Measurements from ENCODE around the gene LETMD1.
"Not testable (repeated sequence)": the region's sequence is repeated elsewhere in the genome, so short reads cannot be mapped to it uniquely, and the experiment has no call there.

The LETMD1 gene

DNA sequence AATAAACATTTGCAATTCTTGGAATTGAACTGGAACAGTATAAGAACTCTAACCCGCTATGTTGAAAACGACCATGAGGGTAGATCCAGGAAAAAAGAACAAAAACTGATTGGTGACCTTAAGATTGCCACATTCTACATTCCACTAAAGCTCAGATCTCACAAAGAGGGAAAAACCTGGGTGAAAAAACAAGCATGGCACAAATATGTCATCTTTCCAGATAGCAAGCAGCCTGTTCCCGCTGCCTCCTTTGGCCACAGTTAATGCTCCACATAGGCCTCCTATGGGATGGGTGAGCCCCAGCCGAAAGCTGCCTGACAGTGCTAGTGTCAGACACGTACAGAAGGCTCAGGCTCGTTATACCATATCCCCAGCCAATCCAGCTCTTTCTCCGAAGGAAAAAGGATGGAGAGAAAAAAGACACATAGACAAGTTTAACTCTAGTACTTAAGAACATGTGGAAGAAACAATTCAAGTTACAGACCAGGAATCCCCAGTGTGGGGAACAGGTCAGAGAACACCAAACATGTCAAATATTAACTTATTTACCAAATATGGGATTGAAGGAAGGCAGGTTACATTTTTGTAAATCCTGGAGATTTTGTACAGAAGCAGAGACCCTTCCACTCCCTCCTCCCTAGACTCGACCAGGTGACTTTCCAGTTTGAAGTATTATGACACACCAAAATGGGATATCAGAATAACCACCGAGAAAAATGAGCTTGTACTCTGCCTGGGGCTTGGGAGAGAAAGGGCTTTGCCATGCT lies 14.7 kb downstream of the LETMD1 start:
- H3K9me3 ChIP-seq (ENCODE audit: low read length), result no peaks in the 10 kb centered on the region
- H3K36me3 ChIP-seq (ENCODE audit: insufficient read depth, low read length), result peaks cover 86% of the 10 kb centered on the region
- H3K9ac ChIP-seq (ENCODE audit: low read length), result no peak overlapping the region
- H3K4me3 ChIP-seq (ENCODE audit: low read depth in 1 of 2, low read length in 2 of 2), result no peak overlapping the region
- H3K27ac ChIP-seq (ENCODE audit: low read depth, low read length), result no peak overlapping the region
- H3K27me3 ChIP-seq (ENCODE audit: control insufficient read depth in 1 of 2, insufficient read depth in 2 of 2, low read length in 2 of 2), result no peaks in the 10 kb centered on the region
- no peaks in the 10 kb centered on the region for H3K4me1 ChIP-seq (ENCODE audit: insufficient read depth, low read length)

GRCh38 chr12:51065530-51065929 lies 17.4 kb downstream of the LETMD1 start:
- Histone ChIP-seq H3K4me3 (ENCODE audit: low read depth in 1 of 2, low read length in 2 of 2) (no peak overlapping the region), H3K9ac (ENCODE audit: low read length) (no peak overlapping the region), H3K36me3 (ENCODE audit: insufficient read depth, low read length) (peaks cover 70% of the 10 kb centered on the region), H3K27ac (ENCODE audit: low read depth, low read length) (no peak overlapping the region), H3K4me1 (ENCODE audit: insufficient read depth, low read length) (no peaks in the 10 kb centered on the region), H3K27me3 (ENCODE audit: control insufficient read depth in 1 of 2, insufficient read depth in 2 of 2, low read length in 2 of 2) (no peaks in the 10 kb centered on the region), H3K9me3 (ENCODE audit: low read length) (no peaks in the 10 kb centered on the region)

DNA sequence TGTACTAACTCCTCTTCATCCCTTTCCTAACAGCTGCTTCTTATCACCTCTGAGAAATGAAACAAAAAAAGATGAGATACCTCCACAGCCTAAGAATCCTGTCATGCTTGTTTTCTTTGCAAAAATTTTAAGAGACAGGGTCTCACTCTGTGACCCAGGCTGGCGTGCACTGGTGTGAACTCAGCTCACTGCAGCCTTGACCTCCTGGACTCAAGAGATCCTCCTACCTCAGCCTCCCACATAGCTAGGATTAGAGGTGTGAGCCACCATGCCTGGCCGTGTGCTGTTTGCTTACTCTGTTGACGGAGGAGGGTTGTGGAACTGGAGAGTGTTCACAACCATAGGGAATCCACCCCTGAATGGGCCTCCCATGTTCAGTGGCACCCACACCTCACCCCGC lies 19.1 kb downstream of the LETMD1 start:
- Histone ChIP-seq H3K9ac (ENCODE audit: low read length) (no peak overlapping the region), H3K27me3 (ENCODE audit: control insufficient read depth in 1 of 2, insufficient read depth in 2 of 2, low read length in 2 of 2) (no peaks in the 10 kb centered on the region)

DNA sequence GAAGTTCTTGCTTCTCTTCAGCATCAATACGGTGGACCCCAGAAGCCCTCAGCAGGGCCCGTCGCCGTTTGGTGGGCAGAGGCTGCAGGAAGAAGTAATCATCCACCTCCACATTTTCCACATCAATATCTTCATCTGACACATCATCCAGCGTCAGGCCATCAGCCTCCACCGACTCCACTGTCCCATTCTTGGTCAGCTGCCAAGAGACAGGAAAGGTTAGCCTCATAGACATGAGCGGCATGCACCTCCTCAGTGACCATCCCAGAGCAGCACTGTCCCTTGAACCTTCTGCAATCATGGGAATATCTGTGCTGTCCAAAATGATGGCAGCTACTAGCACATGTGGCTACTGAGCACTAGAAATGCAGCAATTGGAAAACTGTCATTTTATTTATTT lies 19.6 kb downstream of the LETMD1 start:
- Histone ChIP-seq H3K27me3 (ENCODE audit: control insufficient read depth in 1 of 2, insufficient read depth in 2 of 2, low read length in 2 of 2) (no peaks in the 10 kb centered on the region), H3K4me3 (ENCODE audit: low read depth in 1 of 2, low read length in 2 of 2) (no peak overlapping the region), H3K9me3 (ENCODE audit: low read length) (no peaks in the 10 kb centered on the region), H3K9ac (ENCODE audit: low read length) (no peak overlapping the region), H3K36me3 (ENCODE audit: insufficient read depth, low read length) (peaks cover 70% of the 10 kb centered on the region), H3K4me1 (ENCODE audit: insufficient read depth, low read length) (no peaks in the 10 kb centered on the region), H3K27ac (ENCODE audit: low read depth, low read length) (no peak overlapping the region)

More for the DNA sequence above, 19.1 kb downstream of the LETMD1 start:
- Histone ChIP-seq H3K4me1 (ENCODE audit: insufficient read depth, low read length) (no peaks in the 10 kb centered on the region), H3K36me3 (ENCODE audit: insufficient read depth, low read length) (peaks cover 71% of the 10 kb centered on the region), H3K4me3 (ENCODE audit: low read depth in 1 of 2, low read length in 2 of 2) (no peak overlapping the region), H3K27ac (ENCODE audit: low read depth, low read length) (no peak overlapping the region), H3K9me3 (ENCODE audit: low read length) (no peaks in the 10 kb centered on the region)

- no peaks in the 10 kb centered on the region for H3K4me1 ChIP-seq (ENCODE audit: insufficient read depth, low read length)
- no peak overlapping the region for H3K27ac ChIP-seq (ENCODE audit: low read depth, low read length)
- H3K36me3 ChIP-seq (ENCODE audit: insufficient read depth, low read length), result peaks cover 58% of the 10 kb centered on the region
- H3K4me3 ChIP-seq (ENCODE audit: low read depth in 1 of 2, low read length in 2 of 2), result no peak overlapping the region
- H3K27me3 ChIP-seq (ENCODE audit: control insufficient read depth in 1 of 2, insufficient read depth in 2 of 2, low read length in 2 of 2), result no peaks in the 10 kb centered on the region
- H3K9me3 ChIP-seq (ENCODE audit: low read length), result no peaks in the 10 kb centered on the region
- H3K9ac ChIP-seq (ENCODE audit: low read length), result no peak overlapping the region
Measured at GRCh38 chr12:51070004-51070403, 21.9 kb downstream of the LETMD1 start.

- peaks cover 47% of the 10 kb centered on the region for H3K36me3 ChIP-seq (ENCODE audit: insufficient read depth, low read length)
- H3K27me3 ChIP-seq (ENCODE audit: control insufficient read depth in 1 of 2, insufficient read depth in 2 of 2, low read length in 2 of 2), result no peaks in the 10 kb centered on the region
Measured at GRCh38 chr12:51071663-51072062, 23.5 kb downstream of the LETMD1 start.

DNA sequence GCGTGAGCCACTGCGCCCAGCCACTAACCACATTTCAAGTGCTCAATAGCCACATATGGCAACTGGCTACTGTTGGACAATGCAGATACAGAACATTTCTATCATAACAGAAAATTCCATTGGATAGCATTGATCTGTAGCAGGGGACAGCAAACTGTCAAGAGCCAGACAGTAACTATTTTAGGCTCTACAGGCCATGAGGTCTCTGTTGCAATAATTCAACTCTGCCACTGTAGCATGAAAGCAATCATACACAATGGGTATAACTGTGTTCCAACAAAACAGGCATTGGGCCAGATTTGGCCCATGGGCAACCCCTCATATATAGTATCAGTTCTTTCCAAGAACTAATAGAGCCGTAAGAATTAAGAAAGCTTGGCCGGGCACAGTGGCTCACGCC lies 27.3 kb downstream of the LETMD1 start:
- no peak overlapping the region for H3K4me3 ChIP-seq (ENCODE audit: low read depth in 1 of 2, low read length in 2 of 2)
- no peak overlapping the region for H3K27ac ChIP-seq (ENCODE audit: low read depth, low read length)
- peaks cover 28% of the 10 kb centered on the region for H3K36me3 ChIP-seq (ENCODE audit: insufficient read depth, low read length)
- no peaks in the 10 kb centered on the region for H3K9me3 ChIP-seq (ENCODE audit: low read length)
- no peaks in the 10 kb centered on the region for H3K27me3 ChIP-seq (ENCODE audit: control insufficient read depth in 1 of 2, insufficient read depth in 2 of 2, low read length in 2 of 2)
- no peak overlapping the region for H3K9ac ChIP-seq (ENCODE audit: low read length)
- peaks cover 7% of the 10 kb centered on the region for H3K4me1 ChIP-seq (ENCODE audit: insufficient read depth, low read length)

More at GRCh38 chr12:51071663-51072062, 23.5 kb downstream of the LETMD1 start:
- H3K4me1 ChIP-seq (ENCODE audit: insufficient read depth, low read length), result no peaks in the 10 kb centered on the region
- no peaks in the 10 kb centered on the region for H3K9me3 ChIP-seq (ENCODE audit: low read length)
- no peak overlapping the region for H3K9ac ChIP-seq (ENCODE audit: low read length)
- H3K27ac ChIP-seq (ENCODE audit: low read depth, low read length), result no peak overlapping the region
- no peak overlapping the region for H3K4me3 ChIP-seq (ENCODE audit: low read depth in 1 of 2, low read length in 2 of 2)

GRCh38 chr12:51076236-51076930 lies 28.3 kb downstream of the LETMD1 start:
- H3K4me3 ChIP-seq (ENCODE audit: low read depth in 1 of 2, low read length in 2 of 2), result no peak overlapping the region
- peaks cover 22% of the 10 kb centered on the region for H3K36me3 ChIP-seq (ENCODE audit: insufficient read depth, low read length)
- no peak overlapping the region for H3K9ac ChIP-seq (ENCODE audit: low read length)
- peaks cover 9% of the 10 kb centered on the region for H3K4me1 ChIP-seq (ENCODE audit: insufficient read depth, low read length)
- H3K27me3 ChIP-seq (ENCODE audit: control insufficient read depth in 1 of 2, insufficient read depth in 2 of 2, low read length in 2 of 2), result no peaks in the 10 kb centered on the region
- no peak overlapping the region for H3K27ac ChIP-seq (ENCODE audit: low read depth, low read length)
- H3K9me3 ChIP-seq (ENCODE audit: low read length), result no peaks in the 10 kb centered on the region

DNA sequence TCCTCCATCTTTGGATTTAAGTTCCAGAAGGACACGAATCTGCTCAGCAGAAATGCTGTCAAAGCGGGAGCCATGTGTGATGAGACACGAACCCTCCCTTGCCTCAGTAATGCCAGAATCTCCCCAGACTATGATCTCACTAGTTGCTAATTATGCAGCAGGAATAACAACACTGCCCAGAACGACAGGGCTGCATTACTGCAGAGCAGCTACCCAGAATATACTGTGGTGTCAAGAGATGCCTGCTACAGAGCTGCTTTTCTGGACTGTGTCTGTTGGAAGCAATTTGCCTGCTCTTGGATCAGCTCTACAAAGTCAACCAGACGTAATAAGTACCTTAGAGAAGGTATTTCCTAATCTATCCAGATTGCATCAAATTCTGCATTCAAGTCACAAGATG lies 29.8 kb downstream of the LETMD1 start:
- H3K9me3 ChIP-seq (ENCODE audit: low read length), result no peaks in the 10 kb centered on the region
- H3K9ac ChIP-seq (ENCODE audit: low read length), result no peak overlapping the region
- no peaks in the 10 kb centered on the region for H3K27me3 ChIP-seq (ENCODE audit: control insufficient read depth in 1 of 2, insufficient read depth in 2 of 2, low read length in 2 of 2)
- peaks cover 20% of the 10 kb centered on the region for H3K4me1 ChIP-seq (ENCODE audit: insufficient read depth, low read length)
- H3K4me3 ChIP-seq (ENCODE audit: low read depth in 1 of 2, low read length in 2 of 2), result no peak overlapping the region
- no peak overlapping the region for H3K27ac ChIP-seq (ENCODE audit: low read depth, low read length)
- H3K36me3 ChIP-seq (ENCODE audit: insufficient read depth, low read length), result peaks cover 9% of the 10 kb centered on the region

DNA sequence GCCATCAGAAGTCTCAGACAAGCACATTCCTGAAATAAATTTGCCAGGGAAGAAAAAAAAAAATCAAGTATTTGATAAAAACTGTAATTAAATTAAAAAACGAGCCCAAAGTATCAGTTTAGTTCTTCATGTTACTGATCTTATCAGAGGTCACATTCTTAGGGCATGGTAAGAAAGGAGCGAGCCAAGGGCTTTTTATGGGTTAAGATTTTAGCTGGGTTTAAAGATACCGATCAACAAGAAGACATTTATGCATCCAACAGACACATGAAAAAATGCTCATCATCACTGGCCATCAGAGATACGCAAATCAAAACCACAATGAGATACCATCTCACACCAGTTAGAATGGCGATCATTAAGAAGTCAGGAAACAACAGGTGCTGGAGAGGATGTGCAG lies 30.2 kb downstream of the LETMD1 start:
- peaks cover 20% of the 10 kb centered on the region for H3K4me1 ChIP-seq (ENCODE audit: insufficient read depth, low read length)

DNA sequence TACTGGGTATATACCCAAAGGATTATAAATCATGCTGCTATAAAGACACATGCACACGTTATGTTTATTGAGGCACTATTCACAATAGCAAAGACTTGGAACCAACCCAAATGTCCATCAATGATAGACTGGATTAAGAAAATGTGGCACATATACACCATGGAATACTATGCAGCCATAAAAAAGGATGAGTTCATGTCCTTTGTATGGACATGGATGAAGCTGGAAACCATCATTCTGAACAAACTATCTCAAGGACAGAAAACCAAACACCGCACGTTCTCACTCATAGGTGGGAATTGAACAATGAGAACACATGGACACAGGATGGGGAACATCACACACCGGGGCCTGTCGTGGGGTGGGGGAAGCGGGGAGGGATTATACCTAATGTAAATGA lies 30.7 kb downstream of the LETMD1 start:
- peaks cover 20% of the 10 kb centered on the region for H3K4me1 ChIP-seq (ENCODE audit: insufficient read depth, low read length)
- H3K9me3 ChIP-seq (ENCODE audit: low read length); H3K27me3 ChIP-seq (ENCODE audit: control insufficient read depth in 1 of 2, insufficient read depth in 2 of 2, low read length in 2 of 2); H3K4me3 ChIP-seq (ENCODE audit: low read depth in 1 of 2, low read length in 2 of 2); H3K36me3 ChIP-seq (ENCODE audit: insufficient read depth, low read length); H3K27ac ChIP-seq (ENCODE audit: low read depth, low read length); H3K9ac ChIP-seq (ENCODE audit: low read length): not testable (repeated sequence)

More for the DNA sequence above, 30.2 kb downstream of the LETMD1 start:
- not testable (repeated sequence) for H3K9me3 ChIP-seq (ENCODE audit: low read length); H3K9ac ChIP-seq (ENCODE audit: low read length); H3K36me3 ChIP-seq (ENCODE audit: insufficient read depth, low read length); H3K27ac ChIP-seq (ENCODE audit: low read depth, low read length); H3K27me3 ChIP-seq (ENCODE audit: control insufficient read depth in 1 of 2, insufficient read depth in 2 of 2, low read length in 2 of 2); H3K4me3 ChIP-seq (ENCODE audit: low read depth in 1 of 2, low read length in 2 of 2)

- no peak overlapping the region for H3K9ac ChIP-seq (ENCODE audit: low read length)
- H3K4me3 ChIP-seq (ENCODE audit: low read depth in 1 of 2, low read length in 2 of 2), result no peak overlapping the region
- H3K4me1 ChIP-seq (ENCODE audit: insufficient read depth, low read length), result peaks cover 20% of the 10 kb centered on the region
- H3K9me3 ChIP-seq (ENCODE audit: low read length), result no peaks in the 10 kb centered on the region
- H3K27ac ChIP-seq (ENCODE audit: low read depth, low read length), result no peak overlapping the region
- no peaks in the 10 kb centered on the region for H3K27me3 ChIP-seq (ENCODE audit: control insufficient read depth in 1 of 2, insufficient read depth in 2 of 2, low read length in 2 of 2)
- no peaks in the 10 kb centered on the region for H3K36me3 ChIP-seq (ENCODE audit: insufficient read depth, low read length)
Measured at GRCh38 chr12:51080136-51080535, 32.0 kb downstream of the LETMD1 start.

Measured in muscle layer of colon (tissue), 2 donors.